ENCODE results near the gene RETN. TPM values are rescaled to one million over a fixed set of nuclear protein-coding genes. Genes with fewer than 3 reads are reported as not detected.

RETN gene
- total RNA-seq (ENCODE audit: unreplicated experiment), result not detected
- long read RNA-seq, result 0 reads

GRCh38 chr19:7668842-7669241 is at the start of gene RETN:
Gene RETN (plus strand): TSS chr19:7669049. CDS start chr19:7669327, 278 bp downstream.
- TF ChIP-seq CTCF (IDR thresholded peaks at IDR 0.05; ENCODE audit: unreplicated experiment), result no peak
- Mint-ChIP-seq H3K27ac (ENCODE audit: unreplicated experiment) (no peak within 1 kb of the TSS), H3K27me3 (ENCODE audit: unreplicated experiment) (peaks cover 16% of the 10 kb centered on the region), H3K4me1 (ENCODE audit: unreplicated experiment) (peaks cover 4% of the 10 kb centered on the region), H3K36me3 (ENCODE audit: low read depth, unreplicated experiment) (no peaks in the 10 kb centered on the region), H3K4me3 (ENCODE audit: unreplicated experiment) (no peak within 1 kb of the TSS), H3K9me3 (ENCODE audit: unreplicated experiment) (no peaks in the 10 kb centered on the region)
- no peak for DNase-seq (ENCODE audit: low spot score)

GRCh38 chr19:7619671-7620441 is 49.0 kb upstream of the RETN start:
- H3K4me3 Mint-ChIP-seq (ENCODE audit: unreplicated experiment), result no peak overlapping the region

GRCh38 chr19:7620442-7621412 is 48.1 kb upstream of the RETN start:
- Mint-ChIP-seq H3K4me3 (ENCODE audit: unreplicated experiment) (no peak overlapping the region), H3K4me1 (ENCODE audit: unreplicated experiment) (no peaks in the 10 kb centered on the region), H3K9me3 (ENCODE audit: unreplicated experiment) (no peaks in the 10 kb centered on the region), H3K36me3 (ENCODE audit: low read depth, unreplicated experiment) (peaks cover 25% of the 10 kb centered on the region), H3K27ac (ENCODE audit: unreplicated experiment) (no peak overlapping the region), H3K27me3 (ENCODE audit: unreplicated experiment) (peaks cover 14% of the 10 kb centered on the region)
- no peak for DNase-seq (ENCODE audit: low spot score)
- TF ChIP-seq CTCF (IDR thresholded peaks at IDR 0.05; ENCODE audit: unreplicated experiment), result no peak

More at GRCh38 chr19:7619671-7620441, 49.0 kb upstream of the RETN start:
- H3K36me3 Mint-ChIP-seq (ENCODE audit: low read depth, unreplicated experiment), result peaks cover 21% of the 10 kb centered on the region
- no peak for DNase-seq (ENCODE audit: low spot score)
- no peaks in the 10 kb centered on the region for H3K9me3 Mint-ChIP-seq (ENCODE audit: unreplicated experiment)
- no peak for TF ChIP-seq CTCF (IDR thresholded peaks at IDR 0.05; ENCODE audit: unreplicated experiment)
- no peaks in the 10 kb centered on the region for H3K4me1 Mint-ChIP-seq (ENCODE audit: unreplicated experiment)
- H3K27me3 Mint-ChIP-seq (ENCODE audit: unreplicated experiment), result peaks cover 14% of the 10 kb centered on the region
- H3K27ac Mint-ChIP-seq (ENCODE audit: unreplicated experiment), result no peak overlapping the region

- peaks cover 6% of the 10 kb centered on the region for H3K4me1 Mint-ChIP-seq (ENCODE audit: unreplicated experiment)
- H3K27ac Mint-ChIP-seq (ENCODE audit: unreplicated experiment), result no peak overlapping the region
- no peak for TF ChIP-seq CTCF (IDR thresholded peaks at IDR 0.05; ENCODE audit: unreplicated experiment)
- no peaks in the 10 kb centered on the region for H3K9me3 Mint-ChIP-seq (ENCODE audit: unreplicated experiment)
- peak overlapping the region; percentile 77 for H3K4me3 Mint-ChIP-seq (ENCODE audit: unreplicated experiment)
- no peak for DNase-seq (ENCODE audit: low spot score)
- peaks cover 16% of the 10 kb centered on the region for H3K27me3 Mint-ChIP-seq (ENCODE audit: unreplicated experiment)
- H3K36me3 Mint-ChIP-seq (ENCODE audit: low read depth, unreplicated experiment), result peaks cover 29% of the 10 kb centered on the region
Measured at GRCh38 chr19:7622933-7623685, 45.7 kb upstream of the RETN start.

Measured in endothelial cell (in vitro differentiated cells).